Sigmoid colon (tissue), 7 donors: Measurements from ENCODE around the gene PLCG1. TPM values are rescaled to one million over a fixed set of nuclear protein-coding genes. Genes with fewer than 3 reads are reported as not detected.

Source experiments
- DNase-seq: peaks from one replicate; pipeline ENCODE4 v3.0.0-alpha.2; 2019
- H3K27ac ChIP-seq, 4 donors: fragments of 200-600 bp; sonication (generic); one replicate each; pipeline ENCODE4 v1.5.1; 2016 to 2019; ENCODE audit warnings: mild to moderate bottlenecking in 1 of 4
- H3K27me3 ChIP-seq, 3 donors: fragments of 200-600 bp; sonication (generic); one replicate each; pipeline ENCODE4 v1.5.1; 2019; ENCODE audit warnings: mild to moderate bottlenecking in 1 of 3
- H3K36me3 ChIP-seq, 4 donors: fragments of 200-600 bp; sonication (generic); one replicate each; pipeline ENCODE4 v1.5.1; 2016 to 2019
- H3K4me1 ChIP-seq, 4 donors: fragments of 200-600 bp; sonication (generic); one replicate each; pipeline ENCODE4 v1.5.1; 2017 to 2019
- H3K4me3 ChIP-seq, 4 donors: fragments of 200-600 bp; sonication (generic); one replicate each; pipeline ENCODE4 v1.5.1; 2017 to 2019; ENCODE audit warnings: mild to moderate bottlenecking in 2 of 4, moderate library complexity in 1 of 4
- H3K9me3 ChIP-seq, 4 donors: fragments of 200-600 bp in 3 of 4; sonication (generic) in 3 of 4; one replicate each; pipeline versions ENCODE4 v1.5.1 to v1.6.1; 2013 to 2019
- CTCF ChIP-seq, 4 experiments: fragments of 450-650 bp in 3 of 4; fragments of 200-600 bp in 1 of 4; IDR thresholded peaks; one replicate each; pipeline ENCODE4 v1.5.1; 2016 to 2019; ENCODE audit warnings: antibody characterized with exemption in 4 of 4, mild to moderate bottlenecking in 3 of 4, moderate library complexity in 2 of 4
- EP300 ChIP-seq, 4 donors: sonication (generic); formaldehyde crosslinking; IDR thresholded peaks; one replicate each; pipeline ENCODE4 v1.6.1; 2017; ENCODE audit warnings: antibody characterized with exemption in 4 of 4
- POLR2A ChIP-seq, 2 donors: fragments of 450-650 bp; IDR thresholded peaks; one replicate each; pipeline ENCODE4 v1.6.1; 2016; ENCODE audit warnings: antibody characterized with exemption in 2 of 2, mild to moderate bottlenecking in 2 of 2, moderate library complexity in 2 of 2
- POLR2AphosphoS5 ChIP-seq, 4 donors: sonication (generic); formaldehyde crosslinking; IDR thresholded peaks; one replicate each; pipeline ENCODE4 v1.6.1; 2017; ENCODE audit warnings: antibody characterized with exemption in 4 of 4
- WGBS, 2 donors: extraction: QIAGEN DNeasy Blood & Tissue Kit; methylation state at CpG; one replicate each; pipeline ENCODE4 v1.1.7; 2013; 5-methylcytosine and 5-hydroxymethylcytosine counted together
- intact Hi-C: fragments of 100-400 bp; cut with DNase I; formaldehyde crosslinking; loops from one replicate; pipeline ENCODE4 v1.15.1; 2023
- polyA plus RNA-seq, 3 donors: library from polyadenylated mRNA; stranded (reverse); fragments of 200-250 nt; gene quantifications; one replicate each; pipeline ENCODE4 v1.2.3, GENCODE V29; 2013
- total RNA-seq, 4 donors: library from RNA; depleted of rRNA; stranded (reverse); fragments of >200 nt; gene quantifications; one replicate each; pipeline ENCODE4 v1.1.0, GENCODE V29; 2016
- donor health status: healthy with polysubstance abuse.
- donor health status: Bipolar disorder and iron deficiency.
- donor health status: healthy.

Gene PLCG1
- total and polyA plus RNA-seq, 7 donors, result 9.9 to 152 (median 55.1) TPM

GRCh38 chr20:41183391-41183790 is 46.0 kb downstream of the PLCG1 start:
- no peak for DNase-seq
- H3K4me1 ChIP-seq, result peaks cover 0 to 16% (median 14%) of the 10 kb centered on the region in 4 donors
- TF ChIP-seq POLR2A (IDR thresholded peaks at IDR 0.05) (no peak), EP300 (IDR thresholded peaks at IDR 0.05) (no peak), CTCF (IDR thresholded peaks at IDR 0.05) (no peak), POLR2AphosphoS5 (IDR thresholded peaks at IDR 0.05) (no peak)
- intact Hi-C loops, result no loop called here
- WGBS, 2 donors, result 96 to 97% methylated on average over 6 of the region's 6 CpGs
- H3K4me3 ChIP-seq, result no peak overlapping the region
- H3K27ac ChIP-seq, result no peak overlapping the region
- no peaks in the 10 kb centered on the region for H3K27me3 ChIP-seq
- H3K36me3 ChIP-seq, result peaks cover 0 to 25% (median 2%) of the 10 kb centered on the region in 4 donors
- H3K9me3 ChIP-seq, result no peaks in the 10 kb centered on the region

GRCh38 chr20:41183831-41184230 is 46.5 kb downstream of the PLCG1 start:
- intact Hi-C loops, result no loop called here
- Histone ChIP-seq H3K27ac (no peak overlapping the region), H3K36me3 (peaks cover 0 to 25% (median 2%) of the 10 kb centered on the region in 4 donors), H3K4me3 (no peak overlapping the region), H3K9me3 (no peaks in the 10 kb centered on the region), H3K4me1 (peaks cover 0 to 12% (median 11%) of the 10 kb centered on the region in 4 donors), H3K27me3 (no peaks in the 10 kb centered on the region)
- DNase-seq, result no peak
- no peak for TF ChIP-seq CTCF (IDR thresholded peaks at IDR 0.05)
- 91 to 95% methylated on average over 2 of the region's 2 CpGs for WGBS, 2 donors

- no peak overlapping the region for H3K4me3 ChIP-seq
- 94 to 95% methylated on average over 11 of the region's 11 CpGs for WGBS, 2 donors
- peaks cover 0 to 25% (median 2%) of the 10 kb centered on the region in 4 donors for H3K36me3 ChIP-seq
- no peak for DNase-seq
- H3K4me1 ChIP-seq, result no peaks in the 10 kb centered on the region
- no peak overlapping the region for H3K27ac ChIP-seq
- TF ChIP-seq CTCF (IDR thresholded peaks at IDR 0.05) (no peak), POLR2AphosphoS5 (IDR thresholded peaks at IDR 0.05) (no peak), EP300 (IDR thresholded peaks at IDR 0.05) (no peak), POLR2A (IDR thresholded peaks at IDR 0.05) (no peak)
- intact Hi-C loops, result no loop called here
- no peaks in the 10 kb centered on the region for H3K9me3 ChIP-seq
- H3K27me3 ChIP-seq, result no peaks in the 10 kb centered on the region
Observed at GRCh38 chr20:41185013-41185757, 47.8 kb downstream of the PLCG1 start.

GRCh38 chr20:41187668-41188067 is 50.3 kb downstream of the PLCG1 start:
- intact Hi-C loops, result no loop called here
- DNase-seq, result no peak
- Histone ChIP-seq H3K4me3 (no peak overlapping the region), H3K27ac (no peak overlapping the region), H3K27me3 (no peaks in the 10 kb centered on the region), H3K36me3 (peaks cover 0 to 26% (median 2%) of the 10 kb centered on the region in 4 donors), H3K4me1 (no peaks in the 10 kb centered on the region), H3K9me3 (peaks cover 0 to 3% (median 0%) of the 10 kb centered on the region in 4 donors)
- TF ChIP-seq EP300 (IDR thresholded peaks at IDR 0.05) (no peak), POLR2AphosphoS5 (IDR thresholded peaks at IDR 0.05) (no peak), CTCF (IDR thresholded peaks at IDR 0.05) (no peak), POLR2A (IDR thresholded peaks at IDR 0.05) (no peak)
